GM19395 (cell line): ENCODE measurements around the gene CTDNEP1.

Experiments used
- ATAC-seq: cut with Tn5 transposase; IDR thresholded peaks from one replicate; pipeline ENCODE4 v1.9.1; 2021; ENCODE audit warnings: mild to moderate bottlenecking, moderate library complexity; ENCODE audit not compliant: unreplicated experiment

Gene CTDNEP1

GRCh38 chr17:7232114-7232513 lies 19.4 kb downstream of the CTDNEP1 start:
- no peak for ATAC-seq

GRCh38 chr17:7229504-7229903 lies 22.0 kb downstream of the CTDNEP1 start:
- no peak for ATAC-seq

GRCh38 chr17:7228920-7229319 lies 22.6 kb downstream of the CTDNEP1 start:
- ATAC-seq, result no peak

- no peak for ATAC-seq
Measured at GRCh38 chr17:7226721-7227710, 24.5 kb downstream of the CTDNEP1 start.

GRCh38 chr17:7225711-7226331 lies 25.7 kb downstream of the CTDNEP1 start:
- no peak for ATAC-seq

- ATAC-seq, result no peak
Measured at GRCh38 chr17:7224661-7225111, 26.8 kb downstream of the CTDNEP1 start.

GRCh38 chr17:7224110-7224509 lies 27.4 kb downstream of the CTDNEP1 start:
- ATAC-seq, result no peak

GRCh38 chr17:7223375-7223774 lies 28.2 kb downstream of the CTDNEP1 start:
- ATAC-seq, result no peak

- ATAC-seq, result no peak
Measured at GRCh38 chr17:7222972-7223292, 28.6 kb downstream of the CTDNEP1 start.

GRCh38 chr17:7222093-7222971 lies 29.2 kb downstream of the CTDNEP1 start:
- ATAC-seq, result no peak

GRCh38 chr17:7221278-7222092 lies 30.0 kb downstream of the CTDNEP1 start:
- no peak for ATAC-seq

- no peak for ATAC-seq
Measured at GRCh38 chr17:7220593-7221277, 30.8 kb downstream of the CTDNEP1 start.

GRCh38 chr17:7219812-7220592 lies 31.5 kb downstream of the CTDNEP1 start, which contains the start of the genes ACADVL and DLG4:
ACADVL (plus strand) TSS chr17:7219938; CDS start chr17:7219985, 47 bp downstream.
DLG4 (minus strand) TSS chr17:7219836.
- ATAC-seq, result peak; percentile 59

- no peak for ATAC-seq
Measured at GRCh38 chr17:7219229-7219811, 32.2 kb downstream of the CTDNEP1 start.

GRCh38 chr17:7218758-7219157 lies 32.8 kb downstream of the CTDNEP1 start:
- no peak for ATAC-seq

- no peak for ATAC-seq
Measured at GRCh38 chr17:7218166-7218565, 33.4 kb downstream of the CTDNEP1 start.

- no peak for ATAC-seq
Measured at GRCh38 chr17:7217113-7217987, 34.2 kb downstream of the CTDNEP1 start.
